GM18520 (cell line): ENCODE results near the gene P4HTM.
"Not testable (repeated sequence)": the region's sequence is repeated elsewhere in the genome, so short reads cannot be mapped to it uniquely, and the experiment has no call there.

Experiments
- ATAC-seq: cut with Tn5 transposase; IDR thresholded peaks from one replicate; pipeline ENCODE4 v1.9.1; 2021; ENCODE audit not compliant: unreplicated experiment

P4HTM gene

DNA sequence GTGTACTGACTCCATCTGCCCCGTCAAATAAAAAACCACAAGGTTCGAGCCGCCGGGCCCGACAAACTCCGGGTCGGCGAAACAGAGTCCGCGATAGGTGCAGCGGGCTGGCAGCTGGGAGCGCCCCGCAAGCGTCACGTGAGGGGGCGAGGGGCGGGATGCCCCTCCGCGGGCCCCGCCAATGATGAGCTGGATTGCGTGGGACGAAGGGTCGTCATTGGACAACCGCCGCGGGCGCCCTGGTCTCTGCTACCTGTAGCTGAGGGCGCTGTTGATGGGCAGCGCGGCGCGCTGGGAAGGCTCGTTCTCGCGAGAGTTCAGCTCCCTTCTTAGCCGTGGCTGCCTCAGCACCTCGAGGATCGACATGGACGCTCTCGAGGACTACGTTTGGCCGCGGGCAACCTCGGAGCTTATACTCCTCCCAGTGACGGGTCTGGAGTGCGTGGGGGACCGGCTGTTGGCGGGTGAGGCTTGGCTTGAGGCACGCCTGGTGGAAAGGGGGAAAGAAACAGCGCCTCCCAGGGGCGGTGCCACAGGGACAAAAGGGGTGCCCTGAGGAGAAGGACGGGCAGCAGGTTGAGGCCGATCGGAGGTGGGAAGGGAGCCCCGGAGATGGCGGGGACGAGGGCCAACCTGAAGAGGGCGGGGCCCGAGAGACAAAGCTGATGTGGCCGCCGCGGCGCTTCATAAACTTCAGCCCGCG, 17.2 kb downstream of the P4HTM start, which contains the start of gene WDR6:
Gene WDR6 (plus strand): TSS at position 324 of the 703 bp plus-strand sequence. CDS start 41 bp downstream, at position 365.
- ATAC-seq, result peak; percentile 91

DNA sequence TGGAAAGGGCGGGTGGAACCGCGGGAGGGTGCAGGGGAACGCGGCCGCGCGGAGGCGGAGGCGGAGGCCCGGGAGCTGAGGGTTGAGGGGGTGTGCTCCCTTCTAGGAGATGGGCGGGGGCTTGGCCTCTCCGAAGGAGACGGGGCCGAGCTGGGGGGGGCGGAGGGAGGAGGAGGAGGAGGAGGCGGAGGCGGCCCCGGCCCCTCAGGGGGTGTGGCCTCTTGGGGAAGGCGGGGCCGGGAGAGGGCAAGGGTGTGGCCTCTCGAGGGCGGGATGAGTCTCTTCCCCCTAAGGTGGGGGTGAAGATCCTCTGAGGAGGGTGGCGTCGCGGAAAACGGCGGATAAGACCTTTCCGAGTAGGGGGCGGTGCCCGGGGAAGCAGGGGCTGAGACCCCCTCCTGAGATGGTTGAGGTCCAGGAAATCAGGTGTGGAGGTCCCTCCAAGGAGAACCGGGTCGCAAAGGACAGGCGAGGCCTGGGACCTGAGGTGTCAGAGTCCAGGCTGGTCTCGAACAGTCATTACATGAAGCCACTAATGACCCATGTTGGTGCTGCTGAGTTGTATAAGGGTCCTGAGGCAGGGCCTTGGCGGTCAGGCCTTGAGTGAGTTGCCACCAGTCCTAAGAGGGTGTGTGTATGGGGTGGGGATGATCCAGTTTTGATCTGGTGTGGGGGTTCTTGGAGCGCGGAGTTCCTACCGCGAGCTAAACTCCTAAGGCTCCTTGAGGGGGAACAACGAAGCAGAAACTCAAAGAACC, 17.9 kb downstream of the P4HTM start:
- peak; percentile 9 for ATAC-seq

DNA sequence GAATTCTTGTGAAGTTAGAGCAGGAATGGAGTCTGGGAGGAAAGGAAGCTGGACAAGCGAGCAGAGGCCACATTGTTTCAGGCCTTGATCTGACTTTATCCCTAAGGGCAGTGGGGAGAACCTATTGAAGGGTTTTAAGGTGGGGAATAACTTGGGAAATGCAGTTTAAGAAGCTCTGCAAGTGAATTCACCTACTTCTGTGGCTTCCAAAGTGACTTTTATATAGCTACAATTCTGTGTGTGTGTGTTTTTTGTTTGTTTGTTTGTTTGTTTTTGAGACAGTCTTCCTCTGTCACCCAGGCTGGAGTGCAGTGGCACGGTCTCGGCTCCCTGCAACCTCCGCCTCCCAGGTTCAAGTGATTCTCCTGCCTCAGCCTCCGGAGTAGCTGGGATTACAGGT, 18.6 kb downstream of the P4HTM start:
- ATAC-seq, result not testable (repeated sequence)

DNA sequence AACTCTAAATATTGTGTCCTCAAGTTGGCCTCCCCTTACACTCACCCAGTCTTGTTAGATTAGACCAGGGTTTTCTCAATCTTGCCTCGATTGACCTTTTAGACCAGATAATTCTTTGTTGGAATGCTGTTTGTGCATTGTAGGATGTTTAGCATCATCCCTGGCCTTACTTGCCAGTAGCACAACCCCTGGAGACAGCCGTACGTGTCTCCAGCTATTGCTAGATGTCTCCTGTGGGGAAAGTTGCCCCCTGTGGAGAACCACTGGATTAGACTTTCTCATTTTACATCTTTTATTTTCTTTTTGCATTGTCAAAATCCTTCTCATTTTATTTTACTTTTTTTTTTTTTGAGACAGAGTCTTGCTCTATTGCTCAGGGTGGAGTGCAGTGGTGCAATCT, 19.4 kb downstream of the P4HTM start:
- no peak for ATAC-seq

DNA sequence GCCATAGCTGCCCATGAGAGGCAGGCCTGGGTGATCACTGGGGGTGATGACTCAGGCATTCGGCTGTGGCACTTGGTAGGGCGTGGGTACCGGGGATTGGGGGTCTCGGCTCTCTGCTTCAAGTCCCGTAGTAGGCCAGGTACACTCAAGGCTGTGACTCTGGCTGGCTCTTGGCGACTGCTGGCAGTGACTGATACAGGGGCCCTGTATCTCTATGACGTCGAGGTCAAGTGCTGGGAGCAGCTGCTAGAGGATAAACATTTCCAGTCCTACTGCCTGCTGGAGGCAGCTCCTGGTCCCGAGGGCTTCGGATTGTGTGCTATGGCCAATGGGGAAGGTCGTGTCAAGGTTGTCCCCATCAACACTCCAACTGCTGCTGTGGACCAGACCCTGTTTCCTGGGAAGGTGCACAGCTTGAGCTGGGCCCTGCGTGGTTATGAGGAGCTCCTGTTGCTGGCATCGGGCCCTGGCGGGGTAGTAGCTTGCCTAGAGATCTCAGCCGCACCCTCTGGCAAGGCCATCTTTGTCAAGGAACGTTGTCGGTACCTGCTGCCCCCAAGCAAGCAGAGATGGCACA, 22.5 kb downstream of the P4HTM start:
- ATAC-seq, result no peak

DNA sequence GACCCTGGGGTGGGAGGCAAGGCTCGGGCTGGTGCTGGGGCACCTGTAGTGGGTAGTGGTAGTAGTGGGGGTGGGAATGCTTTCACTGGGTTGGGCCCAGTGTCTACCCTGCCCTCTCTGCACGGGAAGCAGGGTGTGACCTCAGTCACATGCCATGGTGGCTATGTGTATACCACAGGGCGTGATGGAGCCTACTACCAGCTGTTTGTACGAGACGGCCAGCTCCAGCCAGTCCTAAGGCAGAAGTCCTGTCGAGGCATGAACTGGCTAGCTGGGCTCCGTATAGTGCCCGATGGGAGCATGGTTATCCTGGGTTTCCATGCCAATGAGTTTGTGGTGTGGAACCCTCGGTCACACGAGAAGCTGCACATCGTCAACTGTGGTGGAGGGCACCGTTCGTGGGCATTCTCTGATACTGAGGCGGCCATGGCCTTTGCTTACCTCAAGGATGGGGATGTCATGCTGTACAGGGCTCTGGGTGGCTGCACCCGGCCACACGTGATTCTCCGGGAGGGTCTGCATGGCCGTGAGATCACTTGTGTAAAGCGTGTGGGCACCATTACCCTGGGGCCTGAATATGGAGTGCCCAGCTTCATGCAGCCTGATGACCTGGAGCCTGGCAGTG, 23.2 kb downstream of the P4HTM start:
- ATAC-seq, result no peak

DNA sequence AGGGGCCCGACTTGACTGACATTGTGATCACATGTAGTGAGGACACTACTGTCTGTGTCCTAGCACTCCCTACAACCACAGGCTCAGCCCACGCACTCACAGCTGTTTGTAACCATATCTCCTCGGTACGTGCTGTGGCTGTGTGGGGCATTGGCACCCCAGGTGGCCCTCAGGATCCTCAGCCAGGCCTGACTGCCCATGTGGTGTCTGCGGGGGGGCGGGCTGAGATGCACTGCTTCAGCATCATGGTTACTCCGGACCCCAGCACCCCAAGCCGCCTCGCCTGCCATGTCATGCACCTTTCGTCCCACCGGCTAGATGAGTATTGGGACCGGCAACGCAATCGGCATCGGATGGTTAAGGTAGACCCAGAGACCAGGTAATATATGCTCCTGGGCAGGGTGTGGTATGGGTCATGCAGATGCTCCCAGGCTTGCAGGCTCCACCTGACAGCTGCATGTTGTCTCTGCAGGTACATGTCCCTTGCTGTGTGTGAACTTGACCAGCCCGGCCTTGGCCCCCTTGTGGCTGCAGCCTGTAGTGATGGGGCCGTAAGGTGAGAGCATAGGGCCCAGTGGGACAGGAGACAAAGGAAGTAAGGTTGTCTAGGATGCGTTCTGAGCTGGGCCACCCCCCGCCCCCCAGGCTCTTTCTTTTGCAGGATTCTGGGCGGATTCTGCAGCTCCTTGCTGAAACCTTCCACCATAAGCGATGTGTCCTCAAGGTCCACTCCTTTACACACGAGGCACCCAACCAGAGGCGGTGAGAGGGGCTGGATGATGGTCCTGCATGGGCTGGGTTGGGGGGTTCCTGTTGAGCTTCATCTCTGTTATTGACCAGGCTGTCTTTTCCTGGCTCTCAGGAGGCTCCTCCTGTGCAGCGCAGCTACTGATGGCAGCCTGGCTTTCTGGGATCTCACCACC, 24.0 kb downstream of the P4HTM start:
- no peak for ATAC-seq

DNA sequence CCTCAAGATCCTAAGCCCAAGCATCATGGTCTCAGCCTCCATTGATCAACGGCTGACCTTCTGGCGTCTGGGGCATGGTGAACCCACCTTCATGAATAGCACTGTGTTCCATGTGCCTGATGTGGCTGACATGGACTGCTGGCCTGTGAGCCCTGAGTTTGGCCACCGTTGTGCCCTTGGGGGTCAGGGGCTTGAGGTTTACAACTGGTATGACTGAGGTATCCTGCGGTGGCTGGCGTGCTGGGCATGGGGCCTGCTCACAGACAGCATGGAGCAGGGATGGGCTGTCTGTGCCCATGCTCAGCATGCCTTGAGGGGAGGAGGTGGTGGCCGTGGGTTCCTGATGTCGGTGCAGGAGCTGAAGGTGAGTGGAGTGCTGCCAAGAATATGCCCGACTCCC, 25.0 kb downstream of the P4HTM start:
- ATAC-seq, result no peak

DNA sequence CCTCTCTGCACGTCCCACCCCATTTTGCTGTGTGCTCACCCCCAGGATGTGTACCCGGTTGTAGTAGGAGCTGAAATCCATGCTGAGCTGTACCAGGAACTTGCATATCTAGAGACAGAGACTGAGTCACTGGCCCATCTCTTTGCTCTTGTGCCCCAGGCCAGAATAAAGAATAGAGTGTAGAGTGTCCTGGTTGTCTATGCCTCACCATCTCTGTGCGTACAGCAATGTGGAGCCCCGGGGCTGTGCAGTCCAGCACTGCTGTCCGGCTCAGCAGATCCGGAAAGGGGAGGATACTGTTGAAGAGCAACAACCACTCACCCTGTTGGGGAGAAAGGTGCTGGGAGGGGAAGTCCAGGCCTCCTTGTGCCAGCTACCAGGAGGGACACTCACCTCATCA, 25.7 kb downstream of the P4HTM start:
- no peak for ATAC-seq

DNA sequence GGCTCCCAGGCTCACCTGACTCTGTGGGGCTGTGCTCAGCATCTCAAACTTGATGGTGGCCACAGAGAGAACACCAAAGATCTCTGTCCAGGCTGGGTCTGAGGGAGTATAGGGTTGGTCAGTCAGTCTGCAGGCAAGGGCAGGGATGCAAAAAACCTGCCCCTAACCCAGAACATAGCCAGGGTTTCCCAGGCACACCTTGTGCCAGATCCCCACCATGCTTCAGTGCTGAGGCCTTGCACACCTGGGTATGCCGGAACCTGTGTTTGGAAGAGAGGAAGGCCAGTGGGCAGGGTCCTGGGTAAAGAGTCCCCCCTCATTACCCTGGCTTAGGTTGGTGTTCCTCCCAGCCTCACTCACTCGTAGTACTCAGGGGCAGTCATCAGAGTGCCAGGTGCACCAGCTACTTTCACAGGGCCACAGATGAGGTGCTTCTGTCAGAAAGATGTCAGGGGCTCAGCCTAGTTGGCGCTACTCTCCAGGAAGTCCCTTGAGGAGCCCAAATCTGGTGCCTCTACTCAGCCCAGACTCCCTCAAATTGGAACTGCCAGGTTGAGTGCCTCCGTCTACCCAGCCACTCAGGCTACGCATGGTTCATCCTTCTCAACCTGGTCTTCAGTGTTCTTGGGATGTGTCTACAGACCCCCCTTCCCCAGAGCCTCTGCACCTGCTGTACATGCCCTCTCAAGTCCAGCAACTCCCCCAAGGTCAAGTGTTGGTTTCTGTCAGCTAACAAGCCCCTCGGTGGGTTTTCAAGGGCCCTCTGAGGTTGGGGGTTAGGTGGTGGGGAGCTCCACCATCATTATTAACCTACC, 26.6 kb downstream of the P4HTM start:
- ATAC-seq, result no peak

DNA sequence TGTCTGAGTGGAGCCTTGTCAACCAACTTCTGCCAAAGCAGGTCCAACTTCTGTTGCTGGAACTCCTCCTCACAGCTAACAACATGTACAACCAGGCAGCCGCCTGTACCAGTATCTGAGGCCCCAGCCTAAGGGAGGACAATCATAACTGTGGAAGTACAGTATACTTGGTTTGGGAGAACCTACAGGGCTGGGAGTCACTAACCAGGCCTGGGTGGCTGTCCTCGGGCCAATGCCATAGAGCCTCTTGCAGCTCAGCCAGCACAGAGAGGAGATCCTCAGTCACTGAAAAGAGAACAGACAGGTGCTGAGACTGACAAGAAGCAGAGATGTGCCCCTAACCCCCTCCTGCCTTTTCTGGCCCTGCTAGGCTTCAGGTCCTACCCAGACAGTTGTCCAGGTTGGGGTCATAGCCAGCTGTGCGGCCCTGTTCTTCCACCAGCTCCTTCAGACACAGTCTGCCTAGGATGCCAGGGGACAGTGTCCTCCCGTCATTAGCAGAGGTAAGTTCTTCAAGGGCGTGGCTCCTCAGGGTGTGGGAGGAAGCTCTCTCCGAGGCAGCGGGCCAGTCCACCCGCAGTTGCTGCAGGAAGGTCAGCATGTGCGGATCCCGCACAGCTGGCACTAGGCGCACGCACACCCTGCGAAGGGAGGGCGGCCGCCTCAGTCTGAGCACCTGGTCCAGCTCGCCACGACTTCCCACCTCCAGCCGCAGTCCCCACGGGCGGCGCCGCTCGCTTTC, 27.4 kb downstream of the P4HTM start:
- no peak for ATAC-seq

DNA sequence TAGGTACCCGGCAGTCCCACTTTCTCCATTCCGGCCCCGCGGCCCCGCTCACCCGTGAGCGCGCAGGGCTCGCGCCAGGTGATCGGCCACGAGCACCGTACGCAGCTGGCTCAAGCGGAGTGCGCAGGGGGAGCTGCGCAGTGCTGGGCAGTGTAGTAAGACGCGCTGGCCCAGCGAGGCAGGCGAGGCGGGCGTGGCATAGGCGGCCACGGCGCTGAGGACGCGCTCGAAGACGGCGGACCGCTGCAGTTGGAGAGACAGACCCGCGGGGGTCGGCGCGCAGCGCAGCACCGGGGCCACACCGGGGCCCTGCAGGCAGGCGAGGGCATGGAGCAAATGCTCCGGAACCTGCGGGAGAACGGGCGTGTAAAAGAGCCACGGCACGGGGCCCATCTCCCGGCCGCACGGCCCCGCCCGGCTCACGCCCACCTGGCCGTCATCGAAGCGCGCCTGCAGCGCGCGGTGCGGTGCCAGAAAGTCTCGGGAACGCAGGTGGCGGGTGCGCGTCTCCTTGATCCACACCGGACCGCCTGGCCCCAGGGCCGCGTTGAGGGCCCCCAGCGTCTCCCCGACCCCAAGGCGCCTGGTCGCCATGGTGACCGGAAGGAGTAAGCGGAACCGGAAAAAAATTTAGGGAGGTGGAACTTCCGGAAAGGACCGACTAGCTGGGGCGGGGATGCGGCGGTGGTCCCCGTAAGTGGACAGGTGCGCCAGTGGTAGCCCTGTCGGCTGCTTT, 28.1 kb downstream of the P4HTM start, which contains the start of gene DALRD3:
Gene DALRD3 (minus strand): TSS at position 610 of the 736 bp plus-strand sequence. CDS start 16 bp downstream, at position 594.
- ATAC-seq, result no peak

DNA sequence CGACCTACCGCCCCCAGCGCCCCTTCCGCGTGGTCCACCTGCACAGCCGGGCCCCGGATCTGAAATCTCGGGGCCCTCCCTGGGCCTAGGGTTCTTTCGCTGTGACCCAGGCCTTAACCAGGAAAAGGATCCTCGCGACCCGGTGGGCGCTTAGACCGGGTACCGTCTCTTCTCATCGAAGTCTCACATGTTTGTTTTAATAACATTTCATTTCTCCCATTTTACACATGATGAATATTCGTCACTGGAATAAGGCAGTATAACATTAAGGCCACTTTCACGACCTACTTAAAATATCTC, 28.6 kb downstream of the P4HTM start:
- ATAC-seq, result no peak

DNA sequence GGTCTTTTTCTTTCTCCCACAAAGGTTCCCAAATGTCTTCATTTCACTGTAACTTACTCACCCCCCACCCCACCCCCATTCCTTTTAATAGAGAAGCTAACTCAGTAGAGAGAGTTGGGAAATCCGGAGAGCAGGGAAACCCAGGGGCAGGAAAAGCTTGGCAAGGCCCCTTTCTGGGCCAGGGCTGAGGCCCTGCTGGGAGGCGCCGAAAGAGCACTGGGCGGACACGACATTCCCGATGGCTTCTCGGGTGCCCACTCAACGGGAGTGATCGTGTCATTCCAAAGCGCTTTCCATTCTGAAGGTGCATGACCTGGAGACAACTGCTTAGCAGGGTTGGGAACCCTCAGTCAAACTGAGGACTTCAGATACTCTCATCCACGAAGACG, 29.9 kb downstream of the P4HTM start:
- no peak for ATAC-seq

DNA sequence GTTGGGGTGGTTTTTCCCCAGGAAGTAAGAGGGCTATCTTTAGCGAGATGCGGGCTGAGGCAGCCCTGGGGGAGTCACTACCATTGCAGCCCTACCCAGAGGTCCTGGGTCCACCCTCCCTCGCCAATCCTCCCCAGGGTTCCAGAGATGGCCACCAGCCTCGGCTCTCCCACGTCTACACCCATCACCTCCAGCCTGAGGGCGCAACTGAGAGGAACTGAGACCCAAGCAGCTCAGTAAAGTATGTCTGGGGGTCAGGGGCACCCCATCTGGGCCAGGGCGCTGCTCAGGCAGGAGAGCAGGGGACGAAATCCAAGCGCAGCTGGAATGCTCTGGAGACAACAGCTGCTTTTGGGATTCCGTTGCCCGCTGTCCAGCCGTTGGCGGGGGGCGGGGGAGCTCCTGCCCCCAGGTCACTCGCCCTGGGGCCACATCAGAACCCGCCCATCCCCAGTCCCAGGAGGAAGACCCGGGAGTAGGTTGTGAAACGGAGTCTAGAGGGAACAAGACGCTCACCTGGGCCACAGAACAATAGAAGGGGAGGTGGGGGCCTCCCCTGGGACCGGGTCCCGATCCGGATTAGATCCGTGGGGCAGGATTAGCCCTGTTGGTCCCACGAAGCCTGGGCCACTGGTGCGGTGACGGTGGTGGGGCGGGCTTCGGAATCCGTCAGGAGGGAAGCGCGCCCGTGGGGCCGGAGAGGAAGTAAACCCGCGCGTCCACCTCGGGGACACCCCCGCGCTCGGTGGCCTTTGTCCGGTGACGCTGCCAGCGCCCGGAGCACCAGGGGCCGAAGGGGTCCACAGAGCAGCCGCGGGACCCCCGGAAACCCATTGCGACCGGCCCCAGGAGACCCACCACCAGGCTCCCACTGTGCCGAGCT, 30.5 kb downstream of the P4HTM start:
- no peak for ATAC-seq

DNA sequence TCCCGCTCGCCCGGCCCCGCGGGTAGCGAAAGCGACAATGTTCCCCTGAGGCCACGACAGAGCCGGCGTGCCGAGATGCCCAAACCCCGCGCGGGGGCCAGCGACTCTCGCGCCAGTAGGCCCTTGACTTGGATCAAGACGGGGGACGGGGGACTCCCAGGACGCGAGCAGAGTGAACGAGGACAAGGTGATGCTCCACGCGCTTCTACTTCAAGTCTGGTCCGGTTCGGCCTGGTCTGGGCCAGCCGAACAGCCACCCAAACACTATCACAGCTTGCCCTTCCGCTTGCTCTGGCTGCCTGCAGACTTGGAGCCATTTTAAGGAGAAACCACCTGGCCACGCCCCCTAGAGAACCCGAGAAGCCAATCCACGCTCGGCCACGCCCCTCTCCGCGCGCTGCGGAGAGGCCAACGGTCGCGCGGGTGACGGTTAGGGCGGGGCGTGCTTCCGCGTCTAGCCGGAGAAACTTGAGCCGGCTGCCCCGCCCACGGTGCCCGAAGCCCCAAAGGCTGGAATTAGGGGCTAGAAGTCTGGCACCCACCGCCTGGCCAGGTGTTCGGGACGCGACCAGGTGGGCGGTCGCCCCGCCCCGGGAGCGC, 31.3 kb downstream of the P4HTM start:
- ATAC-seq, result peak; percentile 39
